Measurements from ENCODE around the gene PBX3. TPM values are rescaled to one million over a fixed set of nuclear protein-coding genes. Genes with fewer than 3 reads are reported as not detected.

Gene PBX3
- total and polyA plus RNA-seq, 2 of the 13 experiments (the other 11 are each of a cell fraction or from before 2014, with no cell fraction given) = 6.0 to 11.2 TPM

- TF ChIP-seq ARID4A (CRISPR knock-in tag; IDR thresholded peaks at IDR 0.05; ENCODE audit: borderline replicate concordance) = no peak; the same call in 1 of the 2 replicates
- TF ChIP-seq, protein P1, sequence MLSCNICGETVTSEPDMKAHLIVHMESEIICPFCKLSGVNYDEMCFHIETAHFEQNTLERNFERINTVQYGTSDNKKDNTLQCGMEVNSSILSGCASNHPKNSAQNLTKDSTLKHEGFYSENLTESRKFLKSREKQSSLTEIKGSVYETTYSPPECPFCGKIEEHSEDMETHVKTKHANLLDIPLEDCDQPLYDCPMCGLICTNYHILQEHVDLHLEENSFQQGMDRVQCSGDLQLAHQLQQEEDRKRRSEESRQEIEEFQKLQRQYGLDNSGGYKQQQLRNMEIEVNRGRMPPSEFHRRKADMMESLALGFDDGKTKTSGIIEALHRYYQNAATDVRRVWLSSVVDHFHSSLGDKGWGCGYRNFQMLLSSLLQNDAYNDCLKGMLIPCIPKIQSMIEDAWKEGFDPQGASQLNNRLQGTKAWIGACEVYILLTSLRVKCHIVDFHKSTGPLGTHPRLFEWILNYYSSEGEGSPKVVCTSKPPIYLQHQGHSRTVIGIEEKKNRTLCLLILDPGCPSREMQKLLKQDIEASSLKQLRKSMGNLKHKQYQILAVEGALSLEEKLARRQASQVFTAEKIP (CRISPR knock-in tag; IDR thresholded peaks at IDR 0.05; ENCODE audit: borderline replicate concordance) = no peak
- TF ChIP-seq CEBPG (CRISPR knock-in tag; IDR thresholded peaks at IDR 0.05) = peak; percentile 50; the same call in 1 of the 2 replicates
Measured at GRCh38 chr9:125758986-125759763, 12.0 kb downstream of the PBX3 start (continued).

DNA sequence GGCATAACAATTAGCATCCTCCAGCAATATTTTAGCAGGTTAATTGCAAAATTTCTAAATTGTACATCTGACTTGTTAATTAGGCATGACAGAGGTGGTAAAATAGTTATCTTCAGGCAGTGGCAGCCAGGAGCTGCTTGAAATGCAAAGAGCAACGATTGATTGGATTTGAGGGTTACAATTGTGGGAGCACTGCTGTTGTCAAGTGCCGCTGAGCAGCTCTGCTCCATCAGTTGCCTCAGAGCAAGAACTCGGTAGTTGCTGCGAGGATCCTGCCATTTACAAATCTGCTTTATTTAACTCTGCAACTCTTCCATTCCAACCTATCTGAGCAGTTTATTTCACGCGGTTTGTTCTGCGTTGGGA lies 12.6 kb downstream of the PBX3 start:
- in situ Hi-C loops (cut with HindIII; ENCODE audit: extremely low pct_ligation_motif_present, low pct_unique_long_range_greater_than_20kb) (no loop called here), intact Hi-C loops (cut with micrococcal nuclease; ENCODE audit: unreplicated experiment) (loop anchor here (2.0 kb wide), 1 partner anchor 65 kb away; no protein-coding TSS in a partner anchor)
- WGBS (ENCODE audit: low lambda C conversion rate) = 90% methylated on average over 7 of the region's 7 CpGs
- TF ChIP-seq ZNF234 (CRISPR knock-in tag; conservative IDR thresholded peaks at IDR 0.05) (no peak), TCF12 (IDR thresholded peaks at IDR 0.05) (no peak), TCF12 (CRISPR knock-in tag; IDR thresholded peaks at IDR 0.05) (no peak), ZNF230 (CRISPR knock-in tag; IDR thresholded peaks at IDR 0.05) (no peak), SSRP1 (CRISPR knock-in tag; IDR thresholded peaks at IDR 0.05) (no peak), NCOA5 (CRISPR knock-in tag; IDR thresholded peaks at IDR 0.05) (no peak), NCOA2 (CRISPR knock-in tag; IDR thresholded peaks at IDR 0.05) (no peak), ZNF263 (CRISPR knock-in tag; IDR thresholded peaks at IDR 0.05) (peak; percentile 71)
- TF ChIP-seq, protein P2, sequence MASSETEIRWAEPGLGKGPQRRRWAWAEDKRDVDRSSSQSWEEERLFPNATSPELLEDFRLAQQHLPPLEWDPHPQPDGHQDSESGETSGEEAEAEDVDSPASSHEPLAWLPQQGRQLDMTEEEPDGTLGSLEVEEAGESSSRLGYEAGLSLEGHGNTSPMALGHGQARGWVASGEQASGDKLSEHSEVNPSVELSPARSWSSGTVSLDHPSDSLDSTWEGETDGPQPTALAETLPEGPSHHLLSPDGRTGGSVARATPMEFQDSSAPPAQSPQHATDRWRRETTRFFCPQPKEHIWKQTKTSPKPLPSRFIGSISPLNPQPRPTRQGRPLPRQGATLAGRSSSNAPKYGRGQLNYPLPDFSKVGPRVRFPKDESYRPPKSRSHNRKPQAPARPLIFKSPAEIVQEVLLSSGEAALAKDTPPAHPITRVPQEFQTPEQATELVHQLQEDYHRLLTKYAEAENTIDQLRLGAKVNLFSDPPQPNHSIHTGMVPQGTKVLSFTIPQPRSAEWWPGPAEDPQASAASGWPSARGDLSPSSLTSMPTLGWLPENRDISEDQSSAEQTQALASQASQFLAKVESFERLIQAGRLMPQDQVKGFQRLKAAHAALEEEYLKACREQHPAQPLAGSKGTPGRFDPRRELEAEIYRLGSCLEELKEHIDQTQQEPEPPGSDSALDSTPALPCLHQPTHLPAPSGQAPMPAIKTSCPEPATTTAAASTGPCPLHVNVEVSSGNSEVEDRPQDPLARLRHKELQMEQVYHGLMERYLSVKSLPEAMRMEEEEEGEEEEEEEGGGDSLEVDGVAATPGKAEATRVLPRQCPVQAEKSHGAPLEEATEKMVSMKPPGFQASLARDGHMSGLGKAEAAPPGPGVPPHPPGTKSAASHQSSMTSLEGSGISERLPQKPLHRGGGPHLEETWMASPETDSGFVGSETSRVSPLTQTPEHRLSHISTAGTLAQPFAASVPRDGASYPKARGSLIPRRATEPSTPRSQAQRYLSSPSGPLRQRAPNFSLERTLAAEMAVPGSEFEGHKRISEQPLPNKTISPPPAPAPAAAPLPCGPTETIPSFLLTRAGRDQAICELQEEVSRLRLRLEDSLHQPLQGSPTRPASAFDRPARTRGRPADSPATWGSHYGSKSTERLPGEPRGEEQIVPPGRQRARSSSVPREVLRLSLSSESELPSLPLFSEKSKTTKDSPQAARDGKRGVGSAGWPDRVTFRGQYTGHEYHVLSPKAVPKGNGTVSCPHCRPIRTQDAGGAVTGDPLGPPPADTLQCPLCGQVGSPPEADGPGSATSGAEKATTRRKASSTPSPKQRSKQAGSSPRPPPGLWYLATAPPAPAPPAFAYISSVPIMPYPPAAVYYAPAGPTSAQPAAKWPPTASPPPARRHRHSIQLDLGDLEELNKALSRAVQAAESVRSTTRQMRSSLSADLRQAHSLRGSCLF (CRISPR knock-in tag; IDR thresholded peaks at IDR 0.05; ENCODE audit: borderline replicate concordance) = no peak
- Histone ChIP-seq H3K27ac (ENCODE audit: extremely low read length, insufficient read depth, low read length) (no peak overlapping the region), H3K36me3 (replicated peaks in 1 of 2; ENCODE audit: control insufficient read depth in 1 of 2, insufficient read depth in 2 of 2, low read length in 2 of 2) (no peaks in the 10 kb centered on the region), H3K9me3 (ENCODE audit: low read length) (no peaks in the 10 kb centered on the region), H4K20me1 (ENCODE audit: insufficient read depth, low read length) (no peaks in the 10 kb centered on the region), H3K4me1 (ENCODE audit: insufficient read depth, low read length) (peaks cover 48% of the 10 kb centered on the region), H3K4me3 (replicated peaks in 1 of 3; ENCODE audit: insufficient read depth in 1 of 3, low read depth in 2 of 3, low read length in 3 of 3) (no peak overlapping the region), H3K9ac (ENCODE audit: insufficient read depth, low read depth, low read length) (no peak overlapping the region), H3K79me2 (ENCODE audit: insufficient read depth, low read length) (no peaks in the 10 kb centered on the region), H3K27me3 (ENCODE audit: control insufficient read depth in 1 of 2, insufficient read depth in 2 of 2, low read length in 2 of 2) (no peaks in the 10 kb centered on the region), H3K4me2 (ENCODE audit: low read depth, low read length) (peak overlapping the region; percentile 37; the same call in 1 of the 2 replicates), H2AFZ (ENCODE audit: low read length) (no peak overlapping the region)
- ChIA-PET POLR2A (no interaction called here), CTCF (ENCODE audit: low intra/inter-chr PET ratio, low total read pairs) (no interaction called here)
- DNase-seq (ENCODE audit: low spot score) = no peak
- no peak for FAIRE-seq
- BruUV-seq (replicated peaks) = no TSS peak
- no peak for ATAC-seq

All from HepG2 (cell line).